ENCODE measurements around the gene KANSL3.

DNA sequence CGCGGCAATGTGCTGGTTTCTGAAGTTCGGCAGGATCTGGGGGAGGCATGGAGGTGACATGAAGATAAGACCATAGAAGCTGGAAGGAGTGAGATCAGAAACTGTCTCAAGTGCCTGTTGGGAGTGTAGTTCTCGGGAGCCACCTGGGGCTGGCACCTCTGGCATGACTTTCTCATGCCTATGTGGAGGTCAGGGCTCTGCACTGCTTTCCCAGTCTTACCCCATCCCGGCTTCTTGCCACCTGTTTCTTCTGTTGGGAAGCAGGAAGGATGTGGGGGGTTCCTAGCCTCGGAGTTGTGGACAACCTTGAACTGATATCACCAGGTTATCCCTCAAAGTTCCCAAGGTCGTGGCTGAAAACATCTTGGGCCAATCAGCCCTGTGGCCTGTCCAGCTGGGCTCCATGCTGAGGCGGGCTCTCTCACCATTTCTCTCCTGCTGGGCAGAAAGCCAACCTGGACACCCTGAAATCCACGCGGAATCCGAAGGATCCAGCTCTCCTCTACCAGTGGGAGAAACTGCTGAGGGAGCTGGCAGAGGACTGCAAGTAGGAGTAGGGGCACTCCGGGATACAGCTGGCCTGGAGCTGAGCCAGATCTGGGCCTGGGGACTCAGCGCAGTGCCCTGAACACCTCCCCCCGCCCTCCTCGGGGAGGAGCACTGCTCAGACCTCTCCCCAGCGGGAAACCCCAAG is 46.9 kb upstream of the KANSL3 start:
- TF ChIP-seq CTCF (optimal IDR thresholded peaks at IDR 0.05 in 1 of 3, IDR thresholded peaks at IDR 0.05 in 1 of 3, conservative IDR thresholded peaks at IDR 0.05 in 1 of 3; ENCODE audit: extremely low read depth in 1 of 3, insufficient read depth in 2 of 3, low read length in 3 of 3) (no peak), EZH2 (IDR thresholded peaks at IDR 0.05; ENCODE audit: low read length) (no peak)
